Astrocyte (in vitro differentiated cells and primary cell): ENCODE measurements around the gene HOMER3. TPM values are rescaled to one million over a fixed set of nuclear protein-coding genes. Genes with fewer than 3 reads are reported as not detected.
A peak's percentile ranks its signal among the peaks of the same experiment; 100 is the strongest.

Experiments used
- DNase-seq: peaks from one replicate; pipeline ENCODE4 v3.0.0-alpha.2; 2010; ENCODE audit warnings: low read depth
- FAIRE-seq: peaks from 2 replicates; lab custom pipeline; 2011; peaks lifted over from hg19 to GRCh38; lab: Jason Lieb, UNC
- H2AFZ ChIP-seq: 2 replicates; pipeline ENCODE4 v1.6.0; 2012; ENCODE audit warnings: low read depth, low read length, inconsistent platforms
- H3K27ac ChIP-seq: 2 replicates; pipeline ENCODE4 v1.5.1; 2011; ENCODE audit warnings: low read depth, low read length, inconsistent platforms
- H3K27me3 ChIP-seq: 2 replicates; pipeline ENCODE4 v1.6.0; 2011; ENCODE audit warnings: low read length, inconsistent platforms; ENCODE audit not compliant: insufficient read depth
- H3K36me3 ChIP-seq: 2 replicates; pipeline ENCODE4 v1.5.1; 2011; ENCODE audit warnings: low read length, inconsistent platforms; ENCODE audit not compliant: insufficient read depth
- H3K4me1 ChIP-seq: 2 replicates; pipeline ENCODE4 v1.5.1; 2011; ENCODE audit warnings: low read length, inconsistent platforms; ENCODE audit not compliant: insufficient read depth
- H3K4me2 ChIP-seq: 2 replicates; pipeline ENCODE4 v1.6.0; 2012; ENCODE audit warnings: low read length, inconsistent platforms
- H3K4me3 ChIP-seq: 2 replicates; pipeline ENCODE4 v1.5.1; 2011; ENCODE audit warnings: low read depth, mild to moderate bottlenecking, low read length, inconsistent platforms; ENCODE audit not compliant: insufficient read depth
- H3K79me2 ChIP-seq: 2 replicates; pipeline ENCODE4 v1.6.0; 2012; ENCODE audit warnings: mild to moderate bottlenecking, low read length, inconsistent platforms; ENCODE audit not compliant: insufficient read depth
- H3K9ac ChIP-seq: 2 replicates; pipeline ENCODE4 v1.6.0; 2012; ENCODE audit warnings: mild to moderate bottlenecking, low read length, inconsistent platforms
- H3K9me3 ChIP-seq: 2 replicates; pipeline ENCODE4 v1.5.1; 2012; ENCODE audit warnings: low read depth, mild to moderate bottlenecking, low read length, inconsistent platforms; ENCODE audit not compliant: insufficient read depth
- H4K20me1 ChIP-seq: 2 replicates; pipeline ENCODE4 v1.6.0; 2012; ENCODE audit warnings: low read length, inconsistent platforms; ENCODE audit not compliant: insufficient read depth
- H3K27ac Mint-ChIP-seq: one replicate; pipeline ENCODE4 v1.8.0; 2021; ENCODE audit warnings: mild to moderate bottlenecking, mixed read lengths; ENCODE audit not compliant: unreplicated experiment
- H3K27me3 Mint-ChIP-seq: one replicate; pipeline ENCODE4 v1.8.0; 2021; ENCODE audit warnings: low read depth, mixed read lengths; ENCODE audit not compliant: unreplicated experiment
- H3K36me3 Mint-ChIP-seq: one replicate; pipeline ENCODE4 v1.8.0; 2021; ENCODE audit warnings: low read depth, mixed read lengths; ENCODE audit not compliant: unreplicated experiment
- H3K4me1 Mint-ChIP-seq: one replicate; pipeline ENCODE4 v1.8.0; 2021; ENCODE audit warnings: low read depth, mixed read lengths; ENCODE audit not compliant: unreplicated experiment
- H3K4me3 Mint-ChIP-seq: one replicate; pipeline ENCODE4 v1.8.0; 2021; ENCODE audit warnings: mild to moderate bottlenecking, moderate library complexity, mixed read lengths; ENCODE audit not compliant: unreplicated experiment
- H3K9me3 Mint-ChIP-seq: one replicate; pipeline ENCODE4 v1.8.0; 2021; ENCODE audit warnings: mild to moderate bottlenecking, mixed read lengths; ENCODE audit not compliant: unreplicated experiment
- EZH2 ChIP-seq: IDR thresholded peaks from 2 replicates; pipeline ENCODE4 v1.6.1; 2012; ENCODE audit warnings: mild to moderate bottlenecking, low read length, inconsistent platforms; ENCODE audit not compliant: insufficient read depth
- total RNA-seq: library from RNA; stranded (reverse); gene quantifications from 2 replicates; pipeline ENCODE4 v1.2.1, GENCODE V29; 2021
- TF ChIP-seq, protein P1 (sequence below): IDR thresholded peaks from 2 replicates; pipeline ENCODE4 v1.5.1; 2011; ENCODE audit warnings: low read depth, mild to moderate bottlenecking, inconsistent platforms, low read length, moderate library complexity; ENCODE audit not compliant: insufficient read depth

The HOMER3 gene
- total RNA-seq, 1 donor from 2014 or later, result 41.9 TPM

DNA sequence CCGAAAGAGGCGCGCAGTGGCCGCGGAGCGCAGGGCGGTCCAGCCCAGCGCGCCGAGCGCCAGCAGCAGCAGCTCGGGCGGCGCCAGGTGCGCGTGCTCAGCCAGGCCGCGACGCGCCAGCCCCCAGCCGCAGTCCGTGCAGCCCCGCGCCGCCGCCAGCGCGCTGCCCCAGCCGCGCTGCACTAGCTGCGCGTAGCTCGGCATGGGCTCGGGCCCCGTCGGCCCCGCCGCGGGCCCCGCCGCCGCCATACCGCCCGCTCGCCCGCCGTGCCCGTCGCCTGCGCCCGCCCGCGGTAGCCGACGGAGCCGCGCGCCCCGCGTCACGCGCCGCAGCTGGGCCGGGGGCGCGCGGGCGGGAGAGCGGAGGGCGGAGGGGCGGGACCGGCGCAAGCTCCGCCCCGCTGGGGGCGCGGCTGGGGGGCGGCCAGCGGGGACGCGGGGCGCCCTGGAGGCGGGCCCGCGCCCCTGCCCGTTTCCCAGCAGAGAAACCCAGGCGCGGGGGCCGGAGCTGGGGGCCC is 45.1 kb downstream of the HOMER3 start, which contains the start of gene CERS1:
CERS1 (minus strand) TSS at position 335 of the 518 bp plus-strand sequence; CDS start at position 249, 86 bp downstream.
- Histone ChIP-seq H3K4me3 (peak within 1 kb of the TSS; percentile 52), H3K36me3 (no peaks in the 10 kb centered on the region), H2AFZ (peak within 1 kb of the TSS; percentile 34), H3K4me1 (peaks cover 9% of the 10 kb centered on the region), H3K27me3 (peaks cover 7% of the 10 kb centered on the region), H3K4me2 (peak within 1 kb of the TSS; percentile 83), H3K9me3 (no peaks in the 10 kb centered on the region), H4K20me1 (peaks cover 44% of the 10 kb centered on the region), H3K9ac (no peak within 1 kb of the TSS), H3K79me2 (no peaks in the 10 kb centered on the region), H3K27ac (no peak within 1 kb of the TSS)
- FAIRE-seq (no peak), DNase-seq (no peak)
- Mint-ChIP-seq H3K4me3 (peak within 1 kb of the TSS; percentile 84), H3K27me3 (no peaks in the 10 kb centered on the region), H3K27ac (no peak within 1 kb of the TSS), H3K36me3 (peaks cover 8% of the 10 kb centered on the region), H3K9me3 (no peaks in the 10 kb centered on the region), H3K4me1 (peaks cover 2% of the 10 kb centered on the region)
- TF ChIP-seq EZH2, result no peak
- TF ChIP-seq, protein P1, sequence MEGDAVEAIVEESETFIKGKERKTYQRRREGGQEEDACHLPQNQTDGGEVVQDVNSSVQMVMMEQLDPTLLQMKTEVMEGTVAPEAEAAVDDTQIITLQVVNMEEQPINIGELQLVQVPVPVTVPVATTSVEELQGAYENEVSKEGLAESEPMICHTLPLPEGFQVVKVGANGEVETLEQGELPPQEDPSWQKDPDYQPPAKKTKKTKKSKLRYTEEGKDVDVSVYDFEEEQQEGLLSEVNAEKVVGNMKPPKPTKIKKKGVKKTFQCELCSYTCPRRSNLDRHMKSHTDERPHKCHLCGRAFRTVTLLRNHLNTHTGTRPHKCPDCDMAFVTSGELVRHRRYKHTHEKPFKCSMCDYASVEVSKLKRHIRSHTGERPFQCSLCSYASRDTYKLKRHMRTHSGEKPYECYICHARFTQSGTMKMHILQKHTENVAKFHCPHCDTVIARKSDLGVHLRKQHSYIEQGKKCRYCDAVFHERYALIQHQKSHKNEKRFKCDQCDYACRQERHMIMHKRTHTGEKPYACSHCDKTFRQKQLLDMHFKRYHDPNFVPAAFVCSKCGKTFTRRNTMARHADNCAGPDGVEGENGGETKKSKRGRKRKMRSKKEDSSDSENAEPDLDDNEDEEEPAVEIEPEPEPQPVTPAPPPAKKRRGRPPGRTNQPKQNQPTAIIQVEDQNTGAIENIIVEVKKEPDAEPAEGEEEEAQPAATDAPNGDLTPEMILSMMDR, result no peak

DNA sequence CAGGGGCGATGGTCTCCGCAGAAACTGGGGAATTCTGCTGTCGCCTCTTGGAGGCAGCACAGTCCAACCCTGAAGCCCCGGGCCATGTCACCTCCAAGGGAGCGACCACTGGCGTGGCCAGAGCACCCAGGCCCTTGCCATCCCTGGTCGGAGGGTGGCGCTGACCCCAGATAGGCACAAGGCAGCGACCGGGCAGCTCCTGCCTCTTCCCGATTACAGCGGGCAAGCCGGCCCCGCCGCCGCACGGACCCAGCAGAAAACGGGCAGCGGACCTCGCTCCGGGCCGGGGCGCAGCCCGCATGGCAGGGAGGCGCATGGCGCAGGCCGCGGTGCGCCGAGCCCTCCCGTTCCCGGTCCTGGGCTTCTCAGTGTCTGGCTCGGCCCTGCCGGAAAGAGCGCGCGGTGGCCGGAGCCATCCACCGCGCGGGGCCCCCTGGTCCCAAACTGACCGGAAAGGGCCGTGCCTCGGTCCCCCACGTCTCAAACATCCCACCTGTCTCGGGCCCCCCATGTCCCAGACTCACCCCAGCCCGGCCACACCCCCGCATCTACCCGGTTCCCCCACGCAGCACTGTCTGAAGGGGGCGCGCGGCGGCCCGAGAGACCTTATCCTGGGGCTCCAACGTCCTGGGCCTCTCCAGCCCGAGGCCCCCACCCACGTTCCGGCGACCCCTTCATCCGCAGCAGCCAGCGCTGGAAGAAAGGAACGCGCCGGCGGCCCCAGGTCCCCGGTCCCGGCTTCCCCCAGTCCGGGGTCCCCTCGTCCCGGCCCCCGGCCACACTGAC is 45.8 kb downstream of the HOMER3 start:
- Histone ChIP-seq H3K27ac (no peak overlapping the region), H3K9me3 (no peaks in the 10 kb centered on the region), H3K79me2 (no peaks in the 10 kb centered on the region), H3K27me3 (peaks cover 7% of the 10 kb centered on the region), H3K36me3 (no peaks in the 10 kb centered on the region), H3K9ac (no peak overlapping the region), H4K20me1 (peaks cover 38% of the 10 kb centered on the region), H2AFZ (peak overlapping the region; percentile 18), H3K4me3 (peak overlapping the region; percentile 52), H3K4me2 (peak overlapping the region; percentile 83), H3K4me1 (peaks cover 9% of the 10 kb centered on the region)
- TF ChIP-seq, protein P1, result no peak
- TF ChIP-seq EZH2, result peak; percentile 54
- H3K27me3 Mint-ChIP-seq, result no peaks in the 10 kb centered on the region
- H3K36me3 Mint-ChIP-seq, result peaks cover 5% of the 10 kb centered on the region
- FAIRE-seq, result no peak
- H3K9me3 Mint-ChIP-seq, result no peaks in the 10 kb centered on the region
- H3K4me1 Mint-ChIP-seq, result peaks cover 2% of the 10 kb centered on the region
- H3K27ac Mint-ChIP-seq, result no peak overlapping the region
- H3K4me3 Mint-ChIP-seq, result peak overlapping the region; percentile 84
- DNase-seq, result no peak
